A673 (cell line): ENCODE data around the gene CHST15.

Experiments
- EZH2 ChIP-seq: fragments of 200-600 bp; sonication (generic); IDR thresholded peaks from 2 replicates; pipeline ENCODE4 v1.6.1; 2017; ENCODE audit warnings: borderline replicate concordance, low read depth, mild to moderate bottlenecking, mixed read lengths, antibody characterized with exemption, low read length; ENCODE audit not compliant: poor library complexity, severe bottlenecking
- TF ChIP-seq, protein P1 (sequence below): fragments of 300-800, 200-600 bp; sonication (generic); conservative IDR thresholded peaks from 2 replicates; pipeline ENCODE4 v1.5.1; 2017; ENCODE audit warnings: low read depth, mild to moderate bottlenecking, antibody characterized with exemption, low read length, moderate library complexity, mixed read lengths

DNA sequence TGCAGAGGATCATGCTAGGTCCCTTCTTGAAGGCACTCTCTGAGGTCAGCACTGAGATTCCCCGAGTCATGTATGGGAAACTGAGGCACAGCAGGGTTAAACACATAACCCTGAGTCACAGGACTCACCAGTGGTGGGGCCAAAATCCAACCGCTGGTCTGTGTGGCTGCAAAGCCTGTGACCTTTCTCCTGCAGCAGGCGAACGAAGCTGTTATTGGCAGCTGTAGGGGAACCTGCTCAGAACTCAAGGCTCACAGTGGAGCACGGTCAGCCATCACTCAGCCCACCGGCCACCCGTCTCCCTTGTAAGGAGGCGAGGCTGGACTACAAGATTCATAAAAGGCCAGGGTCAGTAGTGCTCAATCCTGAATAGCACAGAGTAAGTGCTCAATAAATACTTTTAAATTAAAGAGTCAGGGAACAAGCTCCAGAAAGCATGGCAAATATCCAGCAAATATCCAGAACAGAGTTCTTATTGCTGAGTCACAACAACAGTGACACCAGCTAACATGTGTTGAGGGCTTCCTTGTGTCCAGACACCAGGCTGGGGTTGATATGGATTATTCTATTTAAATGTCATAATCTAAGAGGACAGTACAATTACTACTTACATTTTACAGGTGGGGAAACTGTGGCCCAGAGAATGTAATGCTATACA lies 34.9 kb downstream of the CHST15 start:
- TF ChIP-seq, protein P1, sequence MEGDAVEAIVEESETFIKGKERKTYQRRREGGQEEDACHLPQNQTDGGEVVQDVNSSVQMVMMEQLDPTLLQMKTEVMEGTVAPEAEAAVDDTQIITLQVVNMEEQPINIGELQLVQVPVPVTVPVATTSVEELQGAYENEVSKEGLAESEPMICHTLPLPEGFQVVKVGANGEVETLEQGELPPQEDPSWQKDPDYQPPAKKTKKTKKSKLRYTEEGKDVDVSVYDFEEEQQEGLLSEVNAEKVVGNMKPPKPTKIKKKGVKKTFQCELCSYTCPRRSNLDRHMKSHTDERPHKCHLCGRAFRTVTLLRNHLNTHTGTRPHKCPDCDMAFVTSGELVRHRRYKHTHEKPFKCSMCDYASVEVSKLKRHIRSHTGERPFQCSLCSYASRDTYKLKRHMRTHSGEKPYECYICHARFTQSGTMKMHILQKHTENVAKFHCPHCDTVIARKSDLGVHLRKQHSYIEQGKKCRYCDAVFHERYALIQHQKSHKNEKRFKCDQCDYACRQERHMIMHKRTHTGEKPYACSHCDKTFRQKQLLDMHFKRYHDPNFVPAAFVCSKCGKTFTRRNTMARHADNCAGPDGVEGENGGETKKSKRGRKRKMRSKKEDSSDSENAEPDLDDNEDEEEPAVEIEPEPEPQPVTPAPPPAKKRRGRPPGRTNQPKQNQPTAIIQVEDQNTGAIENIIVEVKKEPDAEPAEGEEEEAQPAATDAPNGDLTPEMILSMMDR: no peak
- TF ChIP-seq EZH2: no peak
